ENCODE results near the gene FH. TPM values are rescaled to one million over a fixed set of nuclear protein-coding genes. Genes with fewer than 3 reads are reported as not detected.

FH gene
- total RNA-seq, 2 experiments from 2014 or later = 44.0 to 72.1 TPM

- ChIA-PET POLR2A (interaction anchor here (1.0 to 1.6 kb wide), 3 partner anchors 11 to 14 kb away, joined by 3 to 5 read pairs (median 3); no protein-coding TSS in a partner anchor), CTCF (ENCODE audit: unreplicated experiment) (interaction anchor here (0.9 kb wide), 1 partner anchor 11 kb away, joined by 3 read pairs; no protein-coding TSS in a partner anchor)
- Histone ChIP-seq H3K9me3 (ENCODE audit: low read length) (no peaks in the 10 kb centered on the region), H3K4me3 (ENCODE audit: low read depth, low read length, poor library complexity, severe bottlenecking) (no peak overlapping the region), H4K20me1 (ENCODE audit: insufficient read depth, low read length) (no peaks in the 10 kb centered on the region), H3K27ac (ENCODE audit: low read depth, low read length, poor library complexity, severe bottlenecking) (no peak overlapping the region), H3K4me2 (ENCODE audit: low read length) (no peak overlapping the region), H3K4me1 (ENCODE audit: insufficient read depth, low read length, poor library complexity, severe bottlenecking) (no peaks in the 10 kb centered on the region), H3K36me3 (ENCODE audit: insufficient read depth, low read length) (peaks cover 93% of the 10 kb centered on the region), H3K9me2 (ENCODE audit: insufficient read depth, low read length) (no peaks in the 10 kb centered on the region), H2AFZ (ENCODE audit: low read length) (no peak overlapping the region), H3K79me2 (ENCODE audit: insufficient read depth, low read depth, low read length) (no peaks in the 10 kb centered on the region)
- no TSS peak for BruUV-seq (replicated peaks)
- intact Hi-C loops (cut with micrococcal nuclease; ENCODE audit: unreplicated experiment) = no loop called here
- DNase-seq (ENCODE audit: low spot score) = no peak
- no peak for TF ChIP-seq CTCF (conservative IDR thresholded peaks at IDR 0.05; ENCODE audit: low read length)
Observed at GRCh38 chr1:241507189-241507863, 12.2 kb downstream of the FH start.

GRCh38 chr1:241503444-241503843, 16.1 kb downstream of the FH start:
- peaks cover 91% of the 10 kb centered on the region for H3K36me3 ChIP-seq (ENCODE audit: insufficient read depth, low read length)
- TF ChIP-seq EZH2phosphoT487 (IDR thresholded peaks at IDR 0.05; ENCODE audit: borderline replicate concordance, low read depth, low read length) = no peak
- TF ChIP-seq CTCF (conservative IDR thresholded peaks at IDR 0.05; ENCODE audit: low read length) = no peak
- H3K9me2 ChIP-seq (ENCODE audit: insufficient read depth, low read length) = no peaks in the 10 kb centered on the region
- H4K20me1 ChIP-seq (ENCODE audit: insufficient read depth, low read length) = no peaks in the 10 kb centered on the region
- BruUV-seq (replicated peaks) = no TSS peak
- H3K27ac ChIP-seq (ENCODE audit: low read depth, low read length, poor library complexity, severe bottlenecking) = no peak overlapping the region
- H2AFZ ChIP-seq (ENCODE audit: low read length) = no peak overlapping the region
- H3K4me2 ChIP-seq (ENCODE audit: low read length) = no peak overlapping the region
- H3K4me1 ChIP-seq (ENCODE audit: insufficient read depth, low read length, poor library complexity, severe bottlenecking) = no peaks in the 10 kb centered on the region
- ChIA-PET CTCF (ENCODE audit: unreplicated experiment) (no interaction called here), POLR2A (interaction anchor here (2.1 kb wide), 1 partner anchor 10 kb away, joined by 5 read pairs; no protein-coding TSS in a partner anchor)
- no peak for DNase-seq (ENCODE audit: low spot score)
- H3K79me2 ChIP-seq (ENCODE audit: insufficient read depth, low read depth, low read length) = no peaks in the 10 kb centered on the region
- H3K9me3 ChIP-seq (ENCODE audit: low read length) = no peaks in the 10 kb centered on the region
- intact Hi-C loops (cut with micrococcal nuclease; ENCODE audit: unreplicated experiment) = no loop called here
- no peak overlapping the region for H3K4me3 ChIP-seq (ENCODE audit: low read depth, low read length, poor library complexity, severe bottlenecking)

- Histone ChIP-seq H3K4me1 (ENCODE audit: insufficient read depth, low read length, poor library complexity, severe bottlenecking) (no peaks in the 10 kb centered on the region), H3K4me3 (ENCODE audit: low read depth, low read length, poor library complexity, severe bottlenecking) (no peak overlapping the region), H3K27ac (ENCODE audit: low read depth, low read length, poor library complexity, severe bottlenecking) (no peak overlapping the region), H3K4me2 (ENCODE audit: low read length) (no peak overlapping the region), H3K79me2 (ENCODE audit: insufficient read depth, low read depth, low read length) (no peaks in the 10 kb centered on the region), H2AFZ (ENCODE audit: low read length) (no peak overlapping the region), H3K9me3 (ENCODE audit: low read length) (no peaks in the 10 kb centered on the region), H4K20me1 (ENCODE audit: insufficient read depth, low read length) (no peaks in the 10 kb centered on the region), H3K36me3 (ENCODE audit: insufficient read depth, low read length) (peaks cover 90% of the 10 kb centered on the region), H3K9me2 (ENCODE audit: insufficient read depth, low read length) (no peaks in the 10 kb centered on the region)
- ChIA-PET CTCF (ENCODE audit: unreplicated experiment) (no interaction called here), POLR2A (interaction anchor here (1.3 kb wide), 1 partner anchor 10 kb away, joined by 6 read pairs; no protein-coding TSS in a partner anchor)
- peak; percentile 12 for DNase-seq (ENCODE audit: low spot score)
- intact Hi-C loops (cut with micrococcal nuclease; ENCODE audit: unreplicated experiment) = no loop called here
- TSS peak; percentile 25 for BruUV-seq (replicated peaks)
- no peak for TF ChIP-seq EZH2phosphoT487 (IDR thresholded peaks at IDR 0.05; ENCODE audit: borderline replicate concordance, low read depth, low read length)
- TF ChIP-seq CTCF (conservative IDR thresholded peaks at IDR 0.05; ENCODE audit: low read length) = peak; percentile 81
Observed at GRCh38 chr1:241499910-241500309, 19.6 kb downstream of the FH start.

Measured in OCI-LY7 (cell line).